ENCODE results near the gene DDTL.

The DDTL gene

GRCh38 chr22:24006207-24006913 lies 39.7 kb downstream of the DDTL start:
- DNase-seq = no peak

GRCh38 chr22:24006914-24007214 lies 40.2 kb downstream of the DDTL start:
- no peak for DNase-seq

GRCh38 chr22:24007253-24008021 lies 40.7 kb downstream of the DDTL start:
- DNase-seq = no peak

- DNase-seq = no peak
Observed at GRCh38 chr22:24008022-24008283, 41.3 kb downstream of the DDTL start.

GRCh38 chr22:24008381-24009226 lies 41.9 kb downstream of the DDTL start:
- DNase-seq = no peak

GRCh38 chr22:24009227-24010017 lies 42.7 kb downstream of the DDTL start:
- DNase-seq = no peak

GRCh38 chr22:24010018-24010391 lies 43.3 kb downstream of the DDTL start:
- no peak for DNase-seq

- no peak for DNase-seq
Observed at GRCh38 chr22:24011735-24012068, 45.0 kb downstream of the DDTL start.

GRCh38 chr22:24016156-24016555 lies 49.5 kb downstream of the DDTL start:
- no peak for DNase-seq

GRCh38 chr22:24021304-24021703 lies 54.6 kb downstream of the DDTL start:
- no peak for DNase-seq
